Upper lobe of left lung (tissue), 4 donors: ENCODE measurements around the gene ZHX3.

ENCODE experiments used
- POLR2A ChIP-seq, 4 donors: fragments of 450-650 bp; IDR thresholded peaks; one replicate each; pipeline ENCODE4 v1.5.1; 2016 to 2017; ENCODE audit warnings: antibody characterized with exemption in 4 of 4, mild to moderate bottlenecking in 2 of 4
- POLR2AphosphoS5 ChIP-seq, 2 donors: sonication (generic); formaldehyde crosslinking; IDR thresholded peaks; one replicate each; pipeline ENCODE4 v1.5.1; 2017; ENCODE audit warnings: antibody characterized with exemption in 2 of 2
- TF ChIP-seq, protein P1 (sequence below), 6 experiments: fragments of 450-650 bp in 4 of 6; fragments of 200-600 bp in 2 of 6; sonication (generic) in 2 of 6; IDR thresholded peaks; one replicate each; pipeline ENCODE4 v1.5.1; 2016 to 2019; ENCODE audit warnings: antibody characterized with exemption in 6 of 6

DNA sequence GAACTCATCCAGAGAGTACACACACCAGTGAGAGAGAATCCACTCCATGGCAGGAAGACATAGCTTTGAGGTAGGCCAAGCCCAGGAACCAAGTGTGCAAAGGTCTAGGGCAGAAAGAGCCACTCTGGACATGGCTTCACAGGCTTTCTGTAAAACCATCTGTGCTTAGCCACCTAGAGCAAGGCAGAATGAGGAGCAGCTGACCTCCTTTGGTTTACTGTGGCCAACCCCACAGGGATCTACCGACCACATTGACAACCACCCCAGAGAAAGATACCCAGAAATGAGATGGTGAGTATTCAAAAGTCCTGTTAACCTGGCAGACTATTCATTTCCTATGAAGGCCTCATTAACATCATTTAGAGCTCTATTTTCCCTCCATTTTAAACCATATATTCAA, 10.5 kb downstream of the ZHX3 start:
- TF ChIP-seq, protein P1, sequence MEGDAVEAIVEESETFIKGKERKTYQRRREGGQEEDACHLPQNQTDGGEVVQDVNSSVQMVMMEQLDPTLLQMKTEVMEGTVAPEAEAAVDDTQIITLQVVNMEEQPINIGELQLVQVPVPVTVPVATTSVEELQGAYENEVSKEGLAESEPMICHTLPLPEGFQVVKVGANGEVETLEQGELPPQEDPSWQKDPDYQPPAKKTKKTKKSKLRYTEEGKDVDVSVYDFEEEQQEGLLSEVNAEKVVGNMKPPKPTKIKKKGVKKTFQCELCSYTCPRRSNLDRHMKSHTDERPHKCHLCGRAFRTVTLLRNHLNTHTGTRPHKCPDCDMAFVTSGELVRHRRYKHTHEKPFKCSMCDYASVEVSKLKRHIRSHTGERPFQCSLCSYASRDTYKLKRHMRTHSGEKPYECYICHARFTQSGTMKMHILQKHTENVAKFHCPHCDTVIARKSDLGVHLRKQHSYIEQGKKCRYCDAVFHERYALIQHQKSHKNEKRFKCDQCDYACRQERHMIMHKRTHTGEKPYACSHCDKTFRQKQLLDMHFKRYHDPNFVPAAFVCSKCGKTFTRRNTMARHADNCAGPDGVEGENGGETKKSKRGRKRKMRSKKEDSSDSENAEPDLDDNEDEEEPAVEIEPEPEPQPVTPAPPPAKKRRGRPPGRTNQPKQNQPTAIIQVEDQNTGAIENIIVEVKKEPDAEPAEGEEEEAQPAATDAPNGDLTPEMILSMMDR (IDR thresholded peaks at IDR 0.05) = no peak
- TF ChIP-seq POLR2AphosphoS5 (IDR thresholded peaks at IDR 0.05) = no peak
- TF ChIP-seq POLR2A (IDR thresholded peaks at IDR 0.05) = no peak
